ENCODE data around the gene FOXF1.

The FOXF1 gene

DNA sequence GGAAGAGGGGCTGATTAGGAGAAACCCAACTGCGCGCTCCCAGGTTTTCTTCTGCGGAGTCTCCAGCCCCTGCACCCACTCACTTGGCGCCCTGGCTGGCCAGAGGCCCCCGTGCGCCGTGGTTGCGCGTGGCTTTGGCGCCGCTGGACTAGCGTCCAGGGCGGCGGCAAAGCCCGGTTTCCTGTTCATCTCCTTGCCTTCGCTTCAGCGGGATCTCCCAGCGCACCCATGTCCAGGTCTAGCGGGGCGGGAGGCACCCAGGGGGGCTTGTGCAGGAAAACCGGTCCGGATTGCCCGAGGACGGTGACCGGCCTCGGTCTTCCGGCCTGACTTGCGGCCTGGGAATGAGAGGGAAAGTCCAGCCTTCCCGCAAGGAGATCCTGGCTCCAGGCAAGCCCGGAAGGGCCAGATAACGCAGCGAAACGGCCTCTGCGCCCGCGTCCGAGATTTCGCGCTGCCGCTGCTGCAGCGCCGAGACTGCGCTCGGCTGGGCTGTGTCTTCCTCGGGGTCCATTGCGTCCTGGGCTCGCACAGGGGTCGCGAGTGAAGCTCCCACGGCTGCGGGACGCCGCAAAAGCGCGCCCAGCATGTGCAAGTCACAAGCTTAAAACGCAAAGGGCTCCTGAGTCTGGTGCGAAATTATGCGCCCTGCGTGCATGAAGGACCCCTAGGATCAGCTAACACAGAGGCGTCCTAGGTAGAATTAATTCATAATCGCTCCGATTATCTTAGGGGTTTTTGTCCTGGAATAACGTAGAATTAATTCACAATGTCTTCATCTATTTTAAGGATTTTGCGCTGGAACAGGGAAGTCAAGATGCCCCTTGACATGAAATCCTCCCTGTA lies 5.7 kb downstream of the FOXF1 start:
- no peak for DNase-seq (ENCODE audit: extremely low read depth in 1 of 2, low read depth in 1 of 2)

DNA sequence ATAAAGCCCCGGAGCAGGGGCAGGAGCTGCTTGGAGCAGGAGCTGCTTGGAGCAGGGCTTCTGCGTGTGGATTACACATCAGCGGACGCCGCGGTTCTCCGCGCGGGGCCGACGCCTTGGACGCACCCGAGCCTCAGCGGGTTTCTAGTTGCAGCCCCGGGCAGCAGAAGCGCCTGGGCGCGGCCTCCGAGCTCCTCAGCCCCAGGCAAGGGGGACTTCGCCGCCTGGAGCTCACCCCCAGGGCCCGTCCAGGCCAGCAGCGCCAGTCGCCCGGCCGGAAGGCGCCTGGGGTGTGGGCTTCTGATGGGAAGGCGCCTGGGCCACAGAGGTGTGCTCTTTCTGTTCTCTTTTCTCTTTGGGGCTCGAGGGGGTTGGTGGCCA lies 6.3 kb downstream of the FOXF1 start:
- DNase-seq (ENCODE audit: extremely low read depth in 1 of 2, low read depth in 1 of 2), result no peak

DNA sequence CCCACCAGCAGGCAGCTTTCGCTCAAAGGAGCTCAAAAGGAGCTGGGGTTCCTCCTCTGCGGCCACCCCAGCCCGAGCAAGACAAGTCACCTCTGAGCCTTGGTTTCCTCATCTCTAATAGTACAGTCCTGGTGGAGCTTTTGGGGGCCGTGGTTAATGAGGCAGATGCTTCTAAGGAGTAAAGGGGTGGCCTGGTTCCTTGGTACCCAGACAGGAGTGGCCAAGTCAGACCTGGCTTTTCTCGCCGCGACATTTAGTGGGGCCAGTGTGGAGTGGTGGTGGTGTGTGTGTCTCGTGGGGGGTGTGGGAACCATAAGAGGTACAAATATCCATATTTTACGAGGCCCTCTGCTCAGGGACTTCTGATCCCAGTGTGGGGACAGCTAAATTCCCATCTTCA lies 6.7 kb downstream of the FOXF1 start:
- DNase-seq (ENCODE audit: extremely low read depth in 1 of 2, low read depth in 1 of 2), result no peak

DNA sequence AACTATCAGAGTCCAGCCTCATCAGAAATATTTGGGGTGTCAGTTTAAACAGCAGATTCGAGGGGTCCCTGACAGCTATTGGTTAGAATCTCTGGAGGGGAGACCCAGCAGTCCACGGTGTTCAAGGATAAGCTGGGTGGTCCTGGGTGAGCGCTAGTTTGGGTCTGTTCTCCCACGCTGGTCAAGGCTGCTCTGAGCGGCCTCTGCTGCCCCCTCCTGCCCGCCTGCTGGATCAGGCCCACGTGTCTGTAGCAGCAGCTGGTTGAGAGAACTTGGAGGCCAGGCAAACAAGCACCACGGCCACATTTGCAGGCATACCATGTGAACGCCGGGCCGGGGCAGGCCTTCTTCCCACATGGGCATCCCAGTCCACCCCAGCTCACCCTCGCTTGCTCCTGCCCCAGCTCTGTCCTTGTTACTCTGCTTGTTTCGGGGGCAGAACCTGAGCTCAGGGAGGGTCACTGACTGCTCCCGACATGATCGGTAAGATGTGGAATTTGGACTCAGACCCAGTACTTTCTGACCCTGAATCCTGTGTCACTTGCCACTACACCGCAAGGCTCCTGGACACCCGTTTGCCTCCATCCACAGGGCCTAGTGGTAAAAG lies 7.4 kb downstream of the FOXF1 start:
- DNase-seq (ENCODE audit: extremely low read depth in 1 of 2, low read depth in 1 of 2), result no peak

DNA sequence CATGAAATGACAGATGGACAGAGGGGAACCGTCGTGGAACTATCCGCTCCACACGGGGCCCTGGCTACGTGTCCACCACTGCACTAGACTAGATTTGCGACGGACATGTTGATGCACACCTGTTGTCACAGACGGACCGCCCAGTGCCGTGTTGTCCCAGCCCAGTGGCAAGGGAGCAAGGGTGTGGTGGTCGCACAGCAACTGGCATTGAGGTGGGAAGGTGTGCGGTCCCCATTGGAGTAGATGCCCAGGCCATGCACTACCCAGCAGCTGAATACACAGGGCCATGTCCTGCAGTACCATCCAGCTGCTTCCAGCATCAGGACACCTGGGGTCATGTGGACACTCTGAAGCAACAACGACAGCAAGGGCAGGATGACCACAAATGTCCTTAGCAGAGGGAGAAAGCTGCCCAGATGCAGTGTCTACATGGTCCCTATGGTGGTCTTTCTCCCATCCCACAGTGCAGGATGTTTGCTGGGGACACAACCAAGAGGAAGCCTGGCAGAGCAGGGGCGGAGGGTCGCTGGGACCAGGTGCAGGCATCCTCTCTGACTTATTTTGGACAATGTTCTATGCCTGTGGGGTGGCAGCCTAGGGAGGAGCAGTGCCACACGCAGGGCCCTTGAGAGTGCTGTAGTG lies 8.8 kb downstream of the FOXF1 start:
- no peak for DNase-seq (ENCODE audit: extremely low read depth in 1 of 2, low read depth in 1 of 2)

DNA sequence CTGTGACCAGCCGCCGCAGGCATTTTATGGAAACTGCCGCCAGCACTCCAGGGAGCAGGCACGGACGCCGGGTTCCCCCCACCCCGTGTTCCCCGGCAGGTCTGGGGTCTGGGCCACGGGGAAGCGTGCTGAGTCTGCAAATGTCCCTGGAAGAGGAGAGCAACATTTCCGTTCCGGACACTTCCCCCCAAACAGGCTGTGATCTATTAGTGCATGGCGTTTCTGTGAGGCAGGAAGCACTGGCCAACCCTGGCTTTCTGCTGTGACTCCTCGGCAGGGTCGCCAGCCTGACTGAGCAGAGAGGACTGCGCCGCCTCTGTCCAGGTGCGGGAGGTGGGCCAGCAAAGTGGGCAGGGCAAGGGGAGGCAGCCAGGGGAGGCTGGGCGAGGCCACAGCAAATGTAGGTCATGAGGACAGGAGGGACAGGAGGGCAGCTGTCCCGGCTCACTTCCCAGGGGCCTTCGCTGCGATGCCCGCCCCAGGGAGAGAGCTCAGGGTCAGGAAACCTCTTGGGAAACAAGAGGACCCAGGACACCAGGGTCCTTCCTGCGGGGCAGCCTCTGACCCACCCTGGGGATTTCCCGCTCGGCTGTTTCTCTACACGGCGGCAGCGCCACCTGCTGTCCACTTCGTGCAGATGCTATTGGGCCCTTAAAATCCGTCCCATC lies 9.5 kb downstream of the FOXF1 start:
- DNase-seq (ENCODE audit: extremely low read depth in 1 of 2, low read depth in 1 of 2), result no peak

DNA sequence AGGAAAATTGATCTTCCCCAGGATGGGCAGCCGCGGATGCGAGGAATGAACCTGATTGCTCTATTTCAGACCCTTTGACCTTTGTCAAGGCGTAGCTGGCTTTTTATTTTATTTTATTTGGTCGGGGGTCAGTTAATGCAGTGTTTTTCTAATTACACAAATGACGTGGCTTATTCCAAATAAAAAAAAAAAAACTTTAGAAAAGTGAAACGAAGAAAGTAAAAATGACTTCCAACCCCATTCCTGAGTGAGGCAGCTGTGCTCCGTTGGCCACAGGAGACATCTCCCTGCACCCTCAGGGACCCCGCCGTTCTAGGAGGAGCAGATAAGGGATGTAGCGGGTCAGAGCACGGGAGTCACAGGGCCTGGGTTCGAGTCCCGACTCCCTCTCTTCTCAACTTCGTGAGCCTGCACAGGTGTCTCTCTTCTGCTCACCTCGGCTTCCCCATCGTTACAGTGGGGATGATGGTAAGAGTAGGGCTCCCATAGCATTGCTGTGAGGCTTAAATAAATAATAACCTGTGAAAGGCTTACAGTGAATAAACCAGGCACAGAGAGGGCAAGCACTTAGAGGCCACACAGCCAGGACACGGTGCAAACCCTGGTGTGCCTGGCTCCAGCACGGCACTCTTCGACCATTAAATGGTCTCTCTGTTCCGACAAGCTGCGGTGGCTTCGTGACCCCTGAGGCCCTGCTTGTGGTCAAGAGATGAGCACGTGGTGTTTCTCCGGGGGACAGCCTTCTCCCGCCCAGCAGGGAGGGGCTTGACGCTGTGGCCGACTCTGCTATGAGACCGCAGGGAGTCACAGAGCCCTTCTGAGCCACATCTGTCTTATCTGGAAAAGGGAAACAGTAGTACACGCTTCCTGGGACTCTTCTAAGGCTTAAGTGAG lies 10.2 kb downstream of the FOXF1 start:
- DNase-seq (ENCODE audit: extremely low read depth in 1 of 2, low read depth in 1 of 2), result no peak

DNA sequence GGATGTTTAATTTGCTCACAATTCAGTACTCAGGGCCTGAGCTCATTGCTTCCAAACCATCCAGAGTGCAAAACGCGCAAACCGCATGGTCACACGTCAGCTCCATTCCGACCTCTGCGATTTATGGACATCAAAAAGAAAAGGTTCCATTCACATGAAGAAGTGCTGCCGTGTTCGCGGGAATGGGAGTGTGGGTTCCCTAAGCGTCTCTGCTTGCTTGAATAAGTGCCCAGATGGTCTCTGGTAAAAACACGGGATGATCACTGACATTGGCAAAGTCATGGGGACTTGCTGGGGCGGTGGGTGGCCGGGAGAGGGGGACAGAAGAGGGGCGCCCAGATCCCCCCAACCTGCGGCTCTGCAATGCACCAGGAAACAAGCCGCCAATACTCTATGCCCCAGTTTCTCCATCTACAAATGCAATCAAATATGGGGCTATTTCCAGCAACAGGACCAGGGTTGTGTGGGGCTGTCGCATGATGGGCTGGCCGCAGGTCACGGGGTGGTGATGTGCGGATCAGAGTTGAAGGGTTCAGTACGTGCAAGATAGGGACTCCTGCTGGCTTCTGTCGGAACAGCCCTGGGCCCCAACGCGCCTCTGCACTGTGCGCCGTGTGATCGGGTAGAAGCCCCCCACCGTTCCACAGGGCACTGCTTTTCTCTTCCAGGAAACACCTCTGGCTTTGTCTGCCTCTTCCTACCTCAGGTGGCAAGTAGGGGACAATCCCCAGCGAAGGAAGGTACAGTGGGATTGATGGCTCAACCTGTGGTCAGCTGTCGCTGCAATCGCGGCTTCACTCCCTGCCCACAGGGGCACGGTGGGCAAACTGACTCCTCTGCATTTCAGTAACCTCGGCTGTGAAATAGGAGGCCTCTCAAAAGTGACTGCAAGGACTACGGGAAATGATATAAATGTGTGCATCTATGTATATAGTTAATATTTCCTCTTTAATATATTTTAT lies 11.2 kb downstream of the FOXF1 start:
- no peak for DNase-seq (ENCODE audit: extremely low read depth in 1 of 2, low read depth in 1 of 2)

DNA sequence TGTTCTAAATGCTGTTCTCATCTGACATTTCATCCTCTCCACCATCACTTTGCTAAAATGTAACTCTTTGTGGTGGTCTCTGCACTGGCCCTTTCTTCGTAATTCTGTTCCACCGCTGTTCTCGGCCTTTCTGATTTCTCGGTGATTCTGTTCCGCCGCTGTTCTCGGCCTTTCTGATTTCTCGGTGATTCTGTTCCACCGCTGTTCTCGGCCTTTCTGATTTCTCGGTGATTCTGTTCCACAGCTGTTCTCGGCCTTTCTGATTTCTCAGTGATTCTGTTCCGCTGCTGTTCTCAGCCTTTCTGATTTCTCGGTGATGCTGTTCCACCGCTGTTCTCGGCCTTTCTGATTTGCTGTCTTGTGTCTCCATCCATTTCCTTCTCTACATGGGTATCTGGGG lies 12.3 kb downstream of the FOXF1 start:
- no peak for DNase-seq (ENCODE audit: extremely low read depth in 1 of 2, low read depth in 1 of 2)

DNA sequence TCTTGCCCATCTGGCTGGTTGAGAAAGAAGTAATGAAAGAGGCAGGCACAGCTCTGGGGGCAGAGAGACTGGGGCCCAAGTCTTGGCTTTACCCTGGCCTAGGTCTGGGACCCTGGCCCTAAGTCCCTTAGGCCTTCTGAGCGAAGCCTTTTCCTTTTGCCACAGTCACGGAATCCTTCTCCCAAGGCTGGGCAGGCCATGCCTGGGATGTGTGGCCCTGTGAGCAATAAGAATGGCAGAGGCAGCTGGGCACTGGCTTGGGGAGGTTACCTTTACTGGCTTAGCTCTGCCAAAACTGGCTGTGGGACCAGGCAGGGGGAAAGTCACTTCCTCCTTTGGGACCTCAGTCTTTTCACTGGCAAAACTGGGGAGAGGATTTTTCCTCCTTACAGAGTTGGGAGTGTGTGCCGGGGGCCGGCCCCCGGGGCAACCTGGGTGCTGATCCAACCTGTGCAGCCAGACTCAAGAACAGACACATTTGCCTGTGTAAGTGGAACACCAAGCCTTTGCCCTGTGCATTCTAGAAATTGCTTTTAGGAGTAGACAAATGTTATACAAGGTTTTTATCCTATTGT lies 12.9 kb downstream of the FOXF1 start:
- no peak for DNase-seq (ENCODE audit: extremely low read depth in 1 of 2, low read depth in 1 of 2)

DNA sequence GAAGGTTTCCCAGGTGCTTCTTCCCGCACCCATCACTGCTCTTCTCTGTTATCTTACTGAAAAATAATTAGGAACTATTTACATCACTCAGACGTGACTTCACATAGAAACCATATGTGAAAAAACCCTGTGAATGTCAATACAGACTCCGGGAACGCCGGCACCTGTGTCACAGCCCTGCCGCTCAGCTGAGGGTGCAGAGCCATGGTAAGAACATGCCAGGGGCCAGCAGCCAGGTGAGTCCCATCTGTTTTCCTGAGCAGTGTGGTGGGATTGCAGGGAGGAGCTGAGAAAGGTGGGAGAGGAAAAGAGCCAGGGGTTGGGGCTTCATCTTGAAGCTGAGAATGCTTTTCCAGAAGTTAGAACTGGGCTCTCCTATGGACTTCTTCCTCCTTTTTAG lies 13.7 kb downstream of the FOXF1 start:
- no peak for DNase-seq (ENCODE audit: extremely low read depth in 1 of 2, low read depth in 1 of 2)

DNA sequence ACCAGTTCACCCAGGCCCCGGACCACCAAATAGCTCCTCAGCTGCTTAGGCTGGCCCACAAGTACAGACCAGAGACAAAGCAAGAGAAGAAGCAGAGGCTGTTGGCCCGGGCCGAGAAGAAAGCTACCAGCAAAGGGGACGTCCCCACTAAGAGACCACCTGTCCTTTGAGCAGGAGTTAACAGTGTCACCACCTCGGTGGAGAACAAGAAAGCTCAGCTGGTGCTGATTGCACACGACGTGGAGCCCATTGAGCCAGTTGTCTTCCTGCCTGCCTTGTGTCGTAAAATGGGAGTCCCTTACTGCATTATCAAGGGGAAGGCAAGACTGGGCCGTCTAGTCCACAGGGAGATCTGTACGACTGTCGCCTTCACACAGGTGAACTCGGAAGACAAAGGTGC lies 15.4 kb downstream of the FOXF1 start:
- DNase-seq (ENCODE audit: extremely low read depth in 1 of 2, low read depth in 1 of 2), result no peak

DNA sequence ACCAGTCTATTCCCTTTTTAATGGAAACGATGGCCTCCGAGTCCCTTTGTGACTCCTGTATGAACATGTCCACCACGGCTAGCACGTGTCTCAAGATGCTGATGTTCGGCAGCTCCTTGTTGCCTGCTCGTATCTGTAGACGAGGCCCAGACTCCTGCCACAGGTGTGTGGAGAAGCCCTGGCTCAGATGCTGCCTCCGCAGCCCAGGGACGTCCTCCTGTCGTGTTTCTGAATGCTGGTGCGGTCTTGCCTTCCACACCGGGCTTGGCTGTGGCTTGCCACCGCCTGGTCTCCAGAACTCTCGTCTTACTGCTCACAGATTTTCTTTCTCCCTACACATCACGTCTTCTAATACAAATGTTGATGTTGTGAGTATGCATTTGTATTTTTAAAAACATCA lies 17.0 kb downstream of the FOXF1 start:
- no peak for DNase-seq (ENCODE audit: extremely low read depth in 1 of 2, low read depth in 1 of 2)

DNA sequence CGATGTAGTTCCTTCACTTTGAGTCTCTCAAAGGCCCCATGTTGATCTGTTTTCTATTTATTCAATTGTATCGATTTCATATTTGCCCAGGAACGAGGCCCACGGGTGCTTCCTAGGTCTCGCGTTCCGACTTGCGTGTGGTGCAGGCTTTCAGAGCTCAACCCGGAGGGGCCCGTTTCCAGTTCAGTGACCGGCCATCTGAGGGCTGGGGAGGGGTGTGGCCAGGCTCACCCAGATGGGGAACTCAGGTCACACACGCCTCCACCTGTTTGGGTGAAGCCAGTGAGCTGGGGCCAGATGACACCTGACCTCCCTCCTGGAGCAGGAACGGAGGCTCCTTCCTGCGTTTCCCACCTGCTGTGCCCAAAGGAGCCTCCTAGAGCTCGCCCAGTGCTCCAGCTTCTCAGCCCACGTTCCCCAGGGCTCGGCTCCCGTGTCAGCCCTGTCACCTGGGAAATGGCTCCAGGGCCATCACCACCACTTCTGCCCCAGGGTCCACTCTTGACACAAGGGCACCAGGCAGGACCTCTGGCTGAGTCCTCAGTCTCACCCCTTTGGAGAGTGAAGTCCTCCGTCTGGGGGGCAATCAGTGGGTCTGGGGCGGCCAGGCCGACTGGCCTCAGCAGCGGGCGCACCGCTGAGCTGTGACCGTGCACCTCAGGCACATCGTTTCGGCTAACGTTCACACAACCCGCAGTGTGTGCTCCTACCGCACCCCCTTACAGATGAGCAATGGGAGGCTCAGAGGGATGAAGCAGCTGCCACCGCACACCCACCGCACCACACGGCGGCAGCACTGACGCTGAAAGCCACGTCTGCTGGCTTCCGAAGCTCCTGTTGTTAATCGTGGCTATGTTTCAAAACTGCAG lies 18.0 kb downstream of the FOXF1 start:
- no peak for DNase-seq (ENCODE audit: extremely low read depth in 1 of 2, low read depth in 1 of 2)

DNA sequence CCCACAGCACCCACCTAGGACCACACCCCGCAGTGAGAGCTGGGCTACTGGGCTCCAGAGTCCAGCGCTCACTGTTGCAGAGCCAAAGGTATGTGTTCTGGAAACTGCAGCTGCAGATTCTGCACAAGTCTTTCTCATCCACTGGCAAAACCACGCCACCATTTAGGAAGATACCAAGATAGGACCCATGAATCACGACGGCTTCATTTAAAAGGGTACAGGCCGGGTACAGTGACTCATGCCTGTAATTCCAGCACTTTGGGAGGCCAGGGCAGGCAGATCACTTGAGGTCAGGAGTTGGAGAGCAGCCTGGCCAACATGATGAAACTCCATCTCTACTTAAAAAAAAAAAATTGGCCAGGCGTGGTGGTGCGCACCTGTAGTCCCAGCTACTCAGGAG lies 18.8 kb downstream of the FOXF1 start:
- DNase-seq (ENCODE audit: extremely low read depth in 1 of 2, low read depth in 1 of 2), result no peak

DNA sequence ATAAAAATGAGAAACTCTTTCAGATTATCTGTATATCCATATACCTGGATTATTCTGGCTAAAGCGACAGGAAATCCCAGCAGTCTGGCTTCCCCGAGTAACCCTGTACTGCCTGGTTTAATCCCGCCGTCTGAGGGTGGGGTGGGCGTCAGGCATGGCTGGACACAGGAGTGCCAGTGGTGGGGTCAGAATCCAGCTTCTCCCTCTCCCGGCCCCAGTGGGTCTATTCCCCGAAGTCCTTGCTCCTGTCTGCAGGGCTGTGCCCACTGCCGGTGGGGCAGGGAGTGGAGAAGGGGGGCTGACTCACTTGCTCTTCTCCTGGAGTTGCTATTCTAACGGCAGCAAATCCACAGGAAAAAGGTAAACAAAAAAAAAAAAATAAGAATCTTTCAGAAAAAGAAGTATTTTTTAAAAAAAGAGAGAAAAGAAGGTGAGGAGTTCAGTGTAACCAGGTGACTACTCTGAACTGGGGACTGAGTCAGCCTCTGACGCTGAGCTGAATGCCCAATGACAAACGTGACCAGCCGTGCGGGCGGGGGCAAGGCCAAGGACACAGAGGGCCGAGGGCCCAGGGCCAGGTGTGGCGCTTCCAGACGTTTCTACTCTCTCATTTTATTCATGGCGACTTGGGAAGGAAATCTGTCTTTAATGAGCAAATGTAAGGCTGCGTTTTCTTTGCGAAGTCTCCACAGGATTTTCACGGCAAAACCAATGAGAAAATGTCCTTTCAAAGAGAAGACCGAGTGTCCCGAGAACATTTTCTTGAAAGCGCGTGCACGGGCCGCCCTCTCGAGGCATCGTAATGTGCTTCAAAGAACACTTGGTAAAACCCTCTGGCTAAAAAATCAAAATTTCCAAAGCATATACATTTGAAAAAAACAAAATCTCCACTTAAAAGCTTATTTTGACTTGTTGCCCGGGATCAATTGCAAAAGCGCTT lies 20.2 kb downstream of the FOXF1 start:
- DNase-seq (ENCODE audit: extremely low read depth in 1 of 2, low read depth in 1 of 2), result no peak

DNA sequence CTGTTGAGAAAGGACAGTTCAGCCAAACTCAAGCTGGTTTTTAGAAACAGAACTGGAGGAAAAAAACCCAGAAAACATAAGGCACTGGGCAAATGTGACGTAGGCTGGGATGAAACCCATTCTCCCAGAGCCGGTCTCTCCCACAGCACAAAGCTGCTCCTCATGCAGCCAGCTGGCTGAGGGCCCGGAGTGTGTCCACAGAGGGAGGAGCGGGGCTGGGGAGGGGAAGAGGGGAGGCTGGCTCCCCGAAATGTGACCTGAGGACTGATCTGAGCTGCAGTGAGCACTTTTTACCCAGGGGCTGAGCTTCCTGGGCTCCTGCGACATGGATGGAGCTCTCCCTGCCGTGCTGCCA lies 20.8 kb downstream of the FOXF1 start:
- DNase-seq (ENCODE audit: extremely low read depth in 1 of 2, low read depth in 1 of 2), result no peak
